ENCODE data around the gene OBSCN. TPM values are rescaled to one million over a fixed set of nuclear protein-coding genes. Genes with fewer than 3 reads are reported as not detected.

OBSCN gene
- total RNA-seq, 1 experiment from 2014 or later, result 5.6 TPM

DNA sequence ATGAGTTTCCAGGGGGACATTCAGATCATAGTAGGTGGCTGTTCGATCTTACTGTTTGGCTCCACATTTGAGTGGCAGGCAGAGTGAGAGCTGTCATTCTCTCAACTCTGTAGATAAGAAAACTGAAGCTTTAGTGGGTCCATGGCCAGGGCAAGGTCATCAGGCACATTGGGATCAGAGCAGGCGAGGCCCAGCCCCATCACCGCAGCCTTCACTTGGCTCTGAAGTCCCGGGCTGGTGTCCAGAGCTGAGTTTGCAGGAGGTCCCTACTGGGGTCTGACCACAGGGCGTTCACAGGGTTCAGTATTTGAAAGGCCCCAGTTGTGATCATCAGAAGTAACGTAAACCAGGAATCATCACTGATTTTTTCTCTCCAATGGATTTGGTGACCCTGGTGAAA lies 76.7 kb downstream of the OBSCN start:
- Histone ChIP-seq H3K36me3 (ENCODE audit: control insufficient read depth, insufficient read depth, low read length) (no peaks in the 10 kb centered on the region), H3K4me3 (ENCODE audit: low read depth, low read length) (no peak overlapping the region), H3K9me3 (no peaks in the 10 kb centered on the region), H3K4me1 (no peaks in the 10 kb centered on the region), H3K27me3 (replicated peaks; ENCODE audit: control insufficient read depth, insufficient read depth, low read length) (no peaks in the 10 kb centered on the region)
- Mint-ChIP-seq H3K27me3 (ENCODE audit: insufficient read depth, unreplicated experiment) (peaks cover 11% of the 10 kb centered on the region), H3K27ac (ENCODE audit: unreplicated experiment) (no peak overlapping the region), H3K9me3 (ENCODE audit: unreplicated experiment) (no peaks in the 10 kb centered on the region), H3K4me1 (ENCODE audit: low read depth, unreplicated experiment) (no peaks in the 10 kb centered on the region), H3K36me3 (ENCODE audit: insufficient read depth, unreplicated experiment) (no peaks in the 10 kb centered on the region), H3K4me3 (ENCODE audit: unreplicated experiment) (no peak overlapping the region)
- BruUV-seq (replicated peaks), result no TSS peak
- TF ChIP-seq, protein P1, sequence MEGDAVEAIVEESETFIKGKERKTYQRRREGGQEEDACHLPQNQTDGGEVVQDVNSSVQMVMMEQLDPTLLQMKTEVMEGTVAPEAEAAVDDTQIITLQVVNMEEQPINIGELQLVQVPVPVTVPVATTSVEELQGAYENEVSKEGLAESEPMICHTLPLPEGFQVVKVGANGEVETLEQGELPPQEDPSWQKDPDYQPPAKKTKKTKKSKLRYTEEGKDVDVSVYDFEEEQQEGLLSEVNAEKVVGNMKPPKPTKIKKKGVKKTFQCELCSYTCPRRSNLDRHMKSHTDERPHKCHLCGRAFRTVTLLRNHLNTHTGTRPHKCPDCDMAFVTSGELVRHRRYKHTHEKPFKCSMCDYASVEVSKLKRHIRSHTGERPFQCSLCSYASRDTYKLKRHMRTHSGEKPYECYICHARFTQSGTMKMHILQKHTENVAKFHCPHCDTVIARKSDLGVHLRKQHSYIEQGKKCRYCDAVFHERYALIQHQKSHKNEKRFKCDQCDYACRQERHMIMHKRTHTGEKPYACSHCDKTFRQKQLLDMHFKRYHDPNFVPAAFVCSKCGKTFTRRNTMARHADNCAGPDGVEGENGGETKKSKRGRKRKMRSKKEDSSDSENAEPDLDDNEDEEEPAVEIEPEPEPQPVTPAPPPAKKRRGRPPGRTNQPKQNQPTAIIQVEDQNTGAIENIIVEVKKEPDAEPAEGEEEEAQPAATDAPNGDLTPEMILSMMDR (IDR thresholded peaks at IDR 0.05; ENCODE audit: insufficient read depth in 1 of 2, low read depth in 1 of 2, low read length in 1 of 2, severe bottlenecking in 1 of 2, unreplicated experiment in 1 of 2), result no peak
- intact Hi-C loops (cut with micrococcal nuclease; ENCODE audit: unreplicated experiment), result no loop called here
- ChIA-PET CTCF (no interaction called here), POLR2A (no interaction called here)
- no peak for DNase-seq

DNA sequence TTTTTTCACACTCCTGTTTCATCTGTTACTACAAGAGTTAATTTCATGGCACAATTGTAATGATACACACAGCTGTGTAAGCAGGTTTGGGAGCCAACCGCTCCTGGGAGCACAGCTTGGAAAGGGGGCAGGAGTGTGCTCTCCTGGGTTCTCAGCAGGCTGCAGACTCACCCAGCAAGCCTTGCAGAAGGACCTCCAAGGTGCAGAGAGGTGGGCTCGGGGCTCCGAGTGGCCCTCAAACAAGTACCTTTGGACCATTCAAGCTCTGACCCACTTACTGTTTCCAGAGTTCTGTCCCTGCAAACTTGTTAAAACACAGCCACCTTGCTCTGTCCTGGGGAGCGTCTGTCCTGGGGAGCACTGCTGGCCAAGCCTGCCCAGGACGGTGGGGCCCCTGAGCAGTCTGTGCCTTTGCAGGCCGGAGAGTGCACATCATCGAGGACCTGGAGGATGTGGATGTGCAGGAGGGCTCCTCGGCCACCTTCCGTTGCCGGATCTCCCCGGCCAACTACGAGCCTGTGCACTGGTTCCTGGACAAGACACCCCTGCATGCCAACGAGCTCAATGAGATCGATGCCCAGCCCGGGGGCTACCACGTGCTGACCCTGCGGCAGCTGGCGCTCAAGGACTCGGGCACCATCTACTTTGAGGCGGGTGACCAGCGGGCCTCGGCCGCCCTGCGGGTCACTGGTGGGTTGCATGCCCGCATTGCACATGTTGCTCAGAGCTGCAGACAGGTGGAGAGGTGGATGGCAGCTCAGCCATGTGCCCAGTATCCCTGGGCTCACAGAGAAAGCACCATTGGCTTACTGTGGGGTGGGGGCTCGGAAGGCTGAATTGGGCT lies 78.0 kb downstream of the OBSCN start:
- no peaks in the 10 kb centered on the region for H3K9me3 Mint-ChIP-seq (ENCODE audit: unreplicated experiment)
- no peaks in the 10 kb centered on the region for H3K4me1 Mint-ChIP-seq (ENCODE audit: low read depth, unreplicated experiment)
- Histone ChIP-seq H3K27me3 (replicated peaks; ENCODE audit: control insufficient read depth, insufficient read depth, low read length) (no peaks in the 10 kb centered on the region), H3K4me1 (no peaks in the 10 kb centered on the region), H3K36me3 (ENCODE audit: control insufficient read depth, insufficient read depth, low read length) (no peaks in the 10 kb centered on the region), H3K4me3 (ENCODE audit: low read depth, low read length) (no peak overlapping the region), H3K9me3 (no peaks in the 10 kb centered on the region)
- H3K36me3 Mint-ChIP-seq (ENCODE audit: insufficient read depth, unreplicated experiment), result no peaks in the 10 kb centered on the region
- ChIA-PET CTCF (no interaction called here), POLR2A (no interaction called here)
- intact Hi-C loops (cut with micrococcal nuclease; ENCODE audit: unreplicated experiment), result no loop called here
- no TSS peak for BruUV-seq (replicated peaks)
- TF ChIP-seq, protein P1 (IDR thresholded peaks at IDR 0.05; ENCODE audit: insufficient read depth in 1 of 2, low read depth in 1 of 2, low read length in 1 of 2, severe bottlenecking in 1 of 2, unreplicated experiment in 1 of 2), result no peak
- H3K27ac Mint-ChIP-seq (ENCODE audit: unreplicated experiment), result no peak overlapping the region
- no peak overlapping the region for H3K4me3 Mint-ChIP-seq (ENCODE audit: unreplicated experiment)
- H3K27me3 Mint-ChIP-seq (ENCODE audit: insufficient read depth, unreplicated experiment), result peaks cover 11% of the 10 kb centered on the region
- peak in 1 of 2 experiments; percentile 22 for DNase-seq

DNA sequence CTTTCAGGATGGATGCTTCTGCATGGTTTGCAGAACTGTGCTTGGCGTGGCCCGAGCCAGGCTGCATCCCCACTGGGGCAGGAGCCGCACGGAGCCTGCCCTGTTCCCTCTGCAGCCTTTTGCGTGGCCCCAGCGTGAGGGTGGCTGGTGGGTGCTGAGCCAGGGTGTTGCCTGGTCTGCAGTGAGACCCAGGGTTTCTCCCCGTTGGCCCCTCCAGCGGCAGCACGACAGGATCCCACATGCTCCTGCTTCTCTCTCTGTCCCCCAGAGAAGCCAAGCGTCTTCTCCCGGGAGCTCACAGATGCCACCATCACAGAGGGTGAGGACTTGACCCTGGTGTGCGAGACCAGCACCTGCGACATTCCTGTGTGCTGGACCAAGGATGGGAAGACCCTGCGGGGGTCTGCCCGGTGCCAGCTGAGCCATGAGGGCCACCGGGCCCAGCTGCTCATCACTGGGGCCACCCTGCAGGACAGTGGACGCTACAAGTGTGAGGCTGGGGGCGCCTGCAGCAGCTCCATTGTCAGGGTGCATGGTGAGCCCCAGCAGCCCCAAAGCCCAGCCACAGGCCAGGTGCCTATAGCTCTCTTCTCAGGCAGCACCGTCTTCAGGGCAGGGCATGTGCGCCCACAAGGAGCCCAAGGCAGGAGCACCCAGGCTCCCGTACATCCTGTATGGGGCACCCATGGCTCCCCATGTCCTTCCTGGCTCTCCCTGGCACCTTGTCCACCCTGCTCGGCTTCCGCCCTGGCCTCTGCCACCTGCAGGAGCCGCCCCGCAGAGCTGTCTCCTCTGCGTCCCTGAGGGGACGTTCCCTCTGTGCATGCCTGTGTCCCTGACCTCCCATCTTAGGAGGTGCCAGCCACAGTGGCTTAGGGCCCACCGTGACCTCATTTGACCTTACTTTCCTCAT lies 78.9 kb downstream of the OBSCN start:
- BruUV-seq (replicated peaks), result no TSS peak
- Histone ChIP-seq H3K4me1 (no peaks in the 10 kb centered on the region), H3K36me3 (ENCODE audit: control insufficient read depth, insufficient read depth, low read length) (no peaks in the 10 kb centered on the region), H3K9me3 (no peaks in the 10 kb centered on the region), H3K27me3 (replicated peaks; ENCODE audit: control insufficient read depth, insufficient read depth, low read length) (no peaks in the 10 kb centered on the region), H3K4me3 (ENCODE audit: low read depth, low read length) (no peak overlapping the region)
- no peaks in the 10 kb centered on the region for H3K4me1 Mint-ChIP-seq (ENCODE audit: low read depth, unreplicated experiment)
- intact Hi-C loops (cut with micrococcal nuclease; ENCODE audit: unreplicated experiment), result no loop called here
- TF ChIP-seq, protein P1 (IDR thresholded peaks at IDR 0.05; ENCODE audit: insufficient read depth in 1 of 2, low read depth in 1 of 2, low read length in 1 of 2, severe bottlenecking in 1 of 2, unreplicated experiment in 1 of 2), result no peak
- DNase-seq, result peak in 1 of 2 experiments; percentile 18
- H3K4me3 Mint-ChIP-seq (ENCODE audit: unreplicated experiment), result no peak overlapping the region
- CTCF ChIA-PET, result no interaction called here
- no peaks in the 10 kb centered on the region for H3K9me3 Mint-ChIP-seq (ENCODE audit: unreplicated experiment)
- H3K27me3 Mint-ChIP-seq (ENCODE audit: insufficient read depth, unreplicated experiment), result peaks cover 11% of the 10 kb centered on the region
- POLR2A ChIA-PET, result no interaction called here
- H3K27ac Mint-ChIP-seq (ENCODE audit: unreplicated experiment), result no peak overlapping the region
- no peaks in the 10 kb centered on the region for H3K36me3 Mint-ChIP-seq (ENCODE audit: insufficient read depth, unreplicated experiment)
